ENCODE measurements around the gene NINJ2.

GRCh38 chr12:578748-579419, 84.4 kb downstream of the NINJ2 start:
- TF ChIP-seq NR2C1 (IDR thresholded peaks at IDR 0.05): no peak
- no peak for TF ChIP-seq CTCF (IDR thresholded peaks at IDR 0.05 in 2 of 3, conservative IDR thresholded peaks at IDR 0.05 in 1 of 3; ENCODE audit: control insufficient read depth in 2 of 3, extremely low read depth in 1 of 3, insufficient read depth in 1 of 3, low read depth in 3 of 3, low read length in 3 of 3)
- no peak for TF ChIP-seq STAT3 (IDR thresholded peaks at IDR 0.05; ENCODE audit: low read depth, low read length)
- TF ChIP-seq TAF1 (IDR thresholded peaks at IDR 0.05; ENCODE audit: borderline replicate concordance, low read depth, low read length): no peak
- TF ChIP-seq NFIC (IDR thresholded peaks at IDR 0.05; ENCODE audit: low read depth, low read length): no peak
- no peak for TF ChIP-seq POU2F2 (IDR thresholded peaks at IDR 0.05; ENCODE audit: borderline replicate concordance, low read depth, low read length)
- TF ChIP-seq RCOR1 (conservative IDR thresholded peaks at IDR 0.05; ENCODE audit: low read depth, low read length): no peak
- TF ChIP-seq, protein P1, sequence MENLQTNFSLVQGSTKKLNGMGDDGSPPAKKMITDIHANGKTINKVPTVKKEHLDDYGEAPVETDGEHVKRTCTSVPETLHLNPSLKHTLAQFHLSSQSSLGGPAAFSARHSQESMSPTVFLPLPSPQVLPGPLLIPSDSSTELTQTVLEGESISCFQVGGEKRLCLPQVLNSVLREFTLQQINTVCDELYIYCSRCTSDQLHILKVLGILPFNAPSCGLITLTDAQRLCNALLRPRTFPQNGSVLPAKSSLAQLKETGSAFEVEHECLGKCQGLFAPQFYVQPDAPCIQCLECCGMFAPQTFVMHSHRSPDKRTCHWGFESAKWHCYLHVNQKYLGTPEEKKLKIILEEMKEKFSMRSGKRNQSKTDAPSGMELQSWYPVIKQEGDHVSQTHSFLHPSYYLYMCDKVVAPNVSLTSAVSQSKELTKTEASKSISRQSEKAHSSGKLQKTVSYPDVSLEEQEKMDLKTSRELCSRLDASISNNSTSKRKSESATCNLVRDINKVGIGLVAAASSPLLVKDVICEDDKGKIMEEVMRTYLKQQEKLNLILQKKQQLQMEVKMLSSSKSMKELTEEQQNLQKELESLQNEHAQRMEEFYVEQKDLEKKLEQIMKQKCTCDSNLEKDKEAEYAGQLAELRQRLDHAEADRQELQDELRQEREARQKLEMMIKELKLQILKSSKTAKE (IDR thresholded peaks at IDR 0.05; ENCODE audit: low read depth, poor library complexity, severe bottlenecking): no peak

Data from GM12878 (cell line).